KMS-11 (cell line): ENCODE data around the gene LRRC75A.

Experiments
- H2AFZ ChIP-seq: fragments of 200-600 bp; sonication (generic); 2 replicates; pipeline ENCODE4 v1.6.1; 2016; ENCODE audit warnings: antibody characterized with exemption, mixed run types, low read depth
- H3K27ac ChIP-seq: fragments of 200-600 bp; sonication (generic); 2 replicates; pipeline ENCODE4 v1.6.1; 2016; ENCODE audit warnings: mild to moderate bottlenecking, mixed run types
- H3K27me3 ChIP-seq: fragments of 200-600 bp; sonication (generic); 2 replicates; pipeline ENCODE4 v1.6.1; 2017; ENCODE audit warnings: mild to moderate bottlenecking, low read depth, mixed run types, moderate library complexity; ENCODE audit not compliant: insufficient read depth
- H3K36me3 ChIP-seq: fragments of 200-600 bp; sonication (generic); 2 replicates; pipeline ENCODE4 v1.6.1; 2017; ENCODE audit warnings: mild to moderate bottlenecking, mixed run types; ENCODE audit not compliant: insufficient read depth
- H3K4me1 ChIP-seq: fragments of 200-600 bp; sonication (generic); 2 replicates; pipeline ENCODE4 v1.6.1; 2016; ENCODE audit warnings: mild to moderate bottlenecking, low read depth, mixed run types; ENCODE audit not compliant: poor library complexity, severe bottlenecking
- H3K4me2 ChIP-seq: fragments of 200-600 bp; sonication (generic); 2 replicates; pipeline ENCODE4 v1.7.0; 2016; ENCODE audit warnings: mild to moderate bottlenecking, mixed run types
- H3K4me3 ChIP-seq: fragments of 200-600 bp; sonication (generic); IDR thresholded peaks from 2 replicates; pipeline ENCODE4 v1.6.1; 2017; ENCODE audit warnings: low read depth, low read length, mixed read lengths; ENCODE audit not compliant: insufficient read depth
- H3K79me2 ChIP-seq: fragments of 200-600 bp; sonication (generic); 2 replicates; pipeline ENCODE4 v1.6.1; 2016; ENCODE audit warnings: low read depth, mixed run types; ENCODE audit not compliant: insufficient read depth
- H3K9ac ChIP-seq: fragments of 200-600 bp; sonication (generic); 2 replicates; pipeline ENCODE4 v1.6.1; 2016; ENCODE audit warnings: mild to moderate bottlenecking, mixed run types
- H4K20me1 ChIP-seq: fragments of 200-600 bp; sonication (generic); 2 replicates; pipeline ENCODE4 v1.6.1; 2016; ENCODE audit warnings: mild to moderate bottlenecking, mixed run types; ENCODE audit not compliant: insufficient read depth
- TF ChIP-seq, protein P1 (sequence below): fragments of 200-600 bp; sonication (generic); conservative IDR thresholded peaks from 2 replicates; pipeline ENCODE4 v1.6.1; 2017; ENCODE audit warnings: low read depth, mild to moderate bottlenecking, antibody characterized with exemption, low read length, moderate library complexity, mixed read lengths

The LRRC75A gene

DNA sequence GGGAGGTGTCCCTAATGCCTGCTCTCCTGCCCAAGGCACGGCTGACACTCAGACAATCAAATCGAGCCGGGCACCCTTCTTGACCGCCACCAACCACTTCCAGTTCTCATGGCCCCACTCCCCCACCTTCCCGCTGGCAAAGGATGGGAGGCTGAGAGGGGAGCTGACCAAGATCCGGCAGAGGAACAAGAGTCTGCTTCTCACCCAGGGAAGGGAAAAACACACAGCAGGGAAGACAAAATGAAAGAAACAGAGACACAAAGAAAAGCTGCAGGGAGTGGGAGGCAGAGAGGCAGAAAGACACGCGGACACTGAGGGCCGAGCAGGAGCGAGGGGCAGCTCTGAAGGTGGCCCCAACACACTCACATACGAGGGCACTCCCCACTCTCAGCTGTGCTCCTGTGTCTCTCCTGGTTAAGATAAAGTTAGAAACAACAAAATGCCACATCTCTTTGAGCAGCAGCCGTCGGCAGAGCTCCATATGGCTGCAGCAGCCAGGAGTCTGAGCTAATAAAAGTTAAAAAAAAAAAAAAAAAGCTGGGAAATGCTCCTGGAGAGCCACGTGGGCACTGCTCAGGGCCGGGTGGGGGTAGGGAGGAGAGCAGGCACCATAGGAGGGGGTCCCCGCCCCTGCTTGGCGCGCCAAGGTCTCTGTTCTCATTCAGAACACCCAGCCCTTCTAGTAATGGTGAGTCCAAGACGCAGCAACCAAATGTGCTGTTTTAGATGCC, 7.4 kb downstream of the LRRC75A start:
- no peak overlapping the region for H2AFZ ChIP-seq

GRCh38 chr17:16483021-16483645, 8.9 kb downstream of the LRRC75A start:
- no peaks in the 10 kb centered on the region for H3K79me2 ChIP-seq
- H3K9ac ChIP-seq = no peak overlapping the region
- H3K36me3 ChIP-seq = no peaks in the 10 kb centered on the region
- H3K27me3 ChIP-seq = no peaks in the 10 kb centered on the region
- no peak overlapping the region for H3K27ac ChIP-seq
- H4K20me1 ChIP-seq = no peaks in the 10 kb centered on the region
- TF ChIP-seq, protein P1, sequence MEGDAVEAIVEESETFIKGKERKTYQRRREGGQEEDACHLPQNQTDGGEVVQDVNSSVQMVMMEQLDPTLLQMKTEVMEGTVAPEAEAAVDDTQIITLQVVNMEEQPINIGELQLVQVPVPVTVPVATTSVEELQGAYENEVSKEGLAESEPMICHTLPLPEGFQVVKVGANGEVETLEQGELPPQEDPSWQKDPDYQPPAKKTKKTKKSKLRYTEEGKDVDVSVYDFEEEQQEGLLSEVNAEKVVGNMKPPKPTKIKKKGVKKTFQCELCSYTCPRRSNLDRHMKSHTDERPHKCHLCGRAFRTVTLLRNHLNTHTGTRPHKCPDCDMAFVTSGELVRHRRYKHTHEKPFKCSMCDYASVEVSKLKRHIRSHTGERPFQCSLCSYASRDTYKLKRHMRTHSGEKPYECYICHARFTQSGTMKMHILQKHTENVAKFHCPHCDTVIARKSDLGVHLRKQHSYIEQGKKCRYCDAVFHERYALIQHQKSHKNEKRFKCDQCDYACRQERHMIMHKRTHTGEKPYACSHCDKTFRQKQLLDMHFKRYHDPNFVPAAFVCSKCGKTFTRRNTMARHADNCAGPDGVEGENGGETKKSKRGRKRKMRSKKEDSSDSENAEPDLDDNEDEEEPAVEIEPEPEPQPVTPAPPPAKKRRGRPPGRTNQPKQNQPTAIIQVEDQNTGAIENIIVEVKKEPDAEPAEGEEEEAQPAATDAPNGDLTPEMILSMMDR = no peak
- no peak overlapping the region for H3K4me3 ChIP-seq
- H3K4me2 ChIP-seq = no peak overlapping the region
- H2AFZ ChIP-seq = no peak overlapping the region
- H3K4me1 ChIP-seq = no peaks in the 10 kb centered on the region

More for the DNA sequence above, 7.4 kb downstream of the LRRC75A start:
- no peak overlapping the region for H3K27ac ChIP-seq
- TF ChIP-seq, protein P1 = no peak
- H3K9ac ChIP-seq = no peak overlapping the region
- H3K36me3 ChIP-seq = no peaks in the 10 kb centered on the region
- no peak overlapping the region for H3K4me3 ChIP-seq
- no peak overlapping the region for H3K4me2 ChIP-seq
- no peaks in the 10 kb centered on the region for H4K20me1 ChIP-seq
- no peaks in the 10 kb centered on the region for H3K27me3 ChIP-seq
- H3K4me1 ChIP-seq = no peaks in the 10 kb centered on the region
- H3K79me2 ChIP-seq = no peaks in the 10 kb centered on the region

- H4K20me1 ChIP-seq = no peaks in the 10 kb centered on the region
Observed at GRCh38 chr17:16482253-16482652, 9.7 kb downstream of the LRRC75A start.

GRCh38 chr17:16480995-16481394, 11.0 kb downstream of the LRRC75A start:
- TF ChIP-seq, protein P1 = no peak
- H3K4me1 ChIP-seq = no peaks in the 10 kb centered on the region
- no peak overlapping the region for H3K4me2 ChIP-seq
- no peak overlapping the region for H3K27ac ChIP-seq
- H2AFZ ChIP-seq = no peak overlapping the region
- no peaks in the 10 kb centered on the region for H3K36me3 ChIP-seq
- no peak overlapping the region for H3K4me3 ChIP-seq
- no peaks in the 10 kb centered on the region for H4K20me1 ChIP-seq
- H3K27me3 ChIP-seq = no peaks in the 10 kb centered on the region
- no peak overlapping the region for H3K9ac ChIP-seq
- H3K79me2 ChIP-seq = no peaks in the 10 kb centered on the region

More at GRCh38 chr17:16482253-16482652, 9.7 kb downstream of the LRRC75A start:
- no peaks in the 10 kb centered on the region for H3K79me2 ChIP-seq
- no peaks in the 10 kb centered on the region for H3K27me3 ChIP-seq
- H3K4me2 ChIP-seq = no peak overlapping the region
- H2AFZ ChIP-seq = no peak overlapping the region
- H3K4me1 ChIP-seq = no peaks in the 10 kb centered on the region
- H3K9ac ChIP-seq = no peak overlapping the region
- TF ChIP-seq, protein P1 = no peak
- H3K4me3 ChIP-seq = no peak overlapping the region
- H3K27ac ChIP-seq = no peak overlapping the region
- no peaks in the 10 kb centered on the region for H3K36me3 ChIP-seq
